GM18868 (cell line): ENCODE results near the gene SHANK1.

Source experiments
- ATAC-seq: cut with Tn5 transposase; IDR thresholded peaks from one replicate; pipeline ENCODE4 v1.9.1; 2021; ENCODE audit warnings: mild to moderate bottlenecking, moderate library complexity; ENCODE audit not compliant: unreplicated experiment

SHANK1 gene

GRCh38 chr19:50662651-50663481 lies 56.7 kb downstream of the SHANK1 start:
- no peak for ATAC-seq

GRCh38 chr19:50661766-50662650 lies 57.6 kb downstream of the SHANK1 start:
- ATAC-seq = no peak

- no peak for ATAC-seq
These were observed 58.6 kb downstream of the SHANK1 start for GRCh38 chr19:50661023-50661422.

- ATAC-seq = no peak
These were observed 59.6 kb downstream of the SHANK1 start for GRCh38 chr19:50660088-50660366.

GRCh38 chr19:50659318-50660087 lies 60.1 kb downstream of the SHANK1 start:
- no peak for ATAC-seq

GRCh38 chr19:50658441-50659317 lies 60.9 kb downstream of the SHANK1 start:
- no peak for ATAC-seq

GRCh38 chr19:50657712-50658440 lies 61.7 kb downstream of the SHANK1 start:
- ATAC-seq = no peak

GRCh38 chr19:50657222-50657669 lies 62.4 kb downstream of the SHANK1 start:
- ATAC-seq = no peak

- ATAC-seq = no peak
These were observed 64.7 kb downstream of the SHANK1 start for GRCh38 chr19:50654882-50655281.

- ATAC-seq = no peak
These were observed 66.9 kb downstream of the SHANK1 start for GRCh38 chr19:50652722-50653121.

GRCh38 chr19:50651174-50651573 lies 68.4 kb downstream of the SHANK1 start:
- ATAC-seq = no peak

- ATAC-seq = no peak
These were observed 69.9 kb downstream of the SHANK1 start, which contains the start of gene C19orf81 for GRCh38 chr19:50649433-50650391. TSS of gene C19orf81 (plus strand) at chr19:50649445. CDS start at chr19:50649445, 0 bp downstream.

- ATAC-seq = no peak
These were observed 70.9 kb downstream of the SHANK1 start for GRCh38 chr19:50648659-50649058.

- no peak for ATAC-seq
These were observed 71.6 kb downstream of the SHANK1 start for GRCh38 chr19:50647879-50648615.

- ATAC-seq = no peak
These were observed 73.4 kb downstream of the SHANK1 start for GRCh38 chr19:50646074-50646807.

- no peak for ATAC-seq
These were observed 74.5 kb downstream of the SHANK1 start for GRCh38 chr19:50645107-50645506.

GRCh38 chr19:50644315-50644915 lies 75.2 kb downstream of the SHANK1 start:
- ATAC-seq = no peak
